ENCODE results near the gene ZNF37A.

DNA sequence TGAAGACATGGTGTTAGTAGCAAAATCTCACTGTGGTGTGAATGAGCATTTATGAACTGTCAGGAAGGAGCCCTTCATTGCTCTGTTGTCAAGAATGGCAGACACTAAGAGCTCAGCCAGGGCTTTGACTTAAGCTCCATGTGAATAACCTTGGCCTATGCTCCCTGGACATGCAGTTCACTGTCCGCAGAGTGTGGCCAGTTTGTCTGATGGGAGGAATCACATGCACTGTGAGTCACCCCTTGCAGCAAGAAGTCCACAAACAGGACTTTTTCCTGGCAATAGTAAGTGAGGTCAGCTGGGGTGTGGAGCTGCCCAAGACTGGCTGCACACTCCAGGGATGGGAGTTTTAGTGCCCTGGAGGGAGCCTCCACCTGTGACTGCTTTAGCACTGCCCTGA, 49.5 kb downstream of the ZNF37A start:
- TF ChIP-seq, protein P1, sequence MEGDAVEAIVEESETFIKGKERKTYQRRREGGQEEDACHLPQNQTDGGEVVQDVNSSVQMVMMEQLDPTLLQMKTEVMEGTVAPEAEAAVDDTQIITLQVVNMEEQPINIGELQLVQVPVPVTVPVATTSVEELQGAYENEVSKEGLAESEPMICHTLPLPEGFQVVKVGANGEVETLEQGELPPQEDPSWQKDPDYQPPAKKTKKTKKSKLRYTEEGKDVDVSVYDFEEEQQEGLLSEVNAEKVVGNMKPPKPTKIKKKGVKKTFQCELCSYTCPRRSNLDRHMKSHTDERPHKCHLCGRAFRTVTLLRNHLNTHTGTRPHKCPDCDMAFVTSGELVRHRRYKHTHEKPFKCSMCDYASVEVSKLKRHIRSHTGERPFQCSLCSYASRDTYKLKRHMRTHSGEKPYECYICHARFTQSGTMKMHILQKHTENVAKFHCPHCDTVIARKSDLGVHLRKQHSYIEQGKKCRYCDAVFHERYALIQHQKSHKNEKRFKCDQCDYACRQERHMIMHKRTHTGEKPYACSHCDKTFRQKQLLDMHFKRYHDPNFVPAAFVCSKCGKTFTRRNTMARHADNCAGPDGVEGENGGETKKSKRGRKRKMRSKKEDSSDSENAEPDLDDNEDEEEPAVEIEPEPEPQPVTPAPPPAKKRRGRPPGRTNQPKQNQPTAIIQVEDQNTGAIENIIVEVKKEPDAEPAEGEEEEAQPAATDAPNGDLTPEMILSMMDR (IDR thresholded peaks at IDR 0.05 in 2 of 3, conservative IDR thresholded peaks at IDR 0.05 in 1 of 3; ENCODE audit: borderline replicate concordance in 1 of 3, insufficient read depth in 1 of 3, low read depth in 2 of 3, low read length in 2 of 3), result no peak
- TF ChIP-seq SP1 (IDR thresholded peaks at IDR 0.05; ENCODE audit: low read depth) (no peak), POLR2A (IDR thresholded peaks at IDR 0.05; ENCODE audit: borderline replicate concordance, extremely low read depth, insufficient read depth, insufficient read length) (no peak), ATF3 (IDR thresholded peaks at IDR 0.05) (no peak), POLR2AphosphoS5 (IDR thresholded peaks at IDR 0.05; ENCODE audit: low read depth, low read length) (no peak), EZH2 (IDR thresholded peaks at IDR 0.05) (no peak), ZFX (IDR thresholded peaks at IDR 0.05) (no peak), EZH2phosphoT487 (IDR thresholded peaks at IDR 0.05; ENCODE audit: borderline replicate concordance) (no peak), REST (IDR thresholded peaks at IDR 0.05; ENCODE audit: low read depth) (no peak), SIN3A (IDR thresholded peaks at IDR 0.05; ENCODE audit: low read depth) (no peak)
